ENCODE results near the gene PRUNE2. TPM values are rescaled to one million over a fixed set of nuclear protein-coding genes. Genes with fewer than 3 reads are reported as not detected.

The PRUNE2 gene
- total RNA-seq, 2 experiments from 2014 or later: not detected

DNA sequence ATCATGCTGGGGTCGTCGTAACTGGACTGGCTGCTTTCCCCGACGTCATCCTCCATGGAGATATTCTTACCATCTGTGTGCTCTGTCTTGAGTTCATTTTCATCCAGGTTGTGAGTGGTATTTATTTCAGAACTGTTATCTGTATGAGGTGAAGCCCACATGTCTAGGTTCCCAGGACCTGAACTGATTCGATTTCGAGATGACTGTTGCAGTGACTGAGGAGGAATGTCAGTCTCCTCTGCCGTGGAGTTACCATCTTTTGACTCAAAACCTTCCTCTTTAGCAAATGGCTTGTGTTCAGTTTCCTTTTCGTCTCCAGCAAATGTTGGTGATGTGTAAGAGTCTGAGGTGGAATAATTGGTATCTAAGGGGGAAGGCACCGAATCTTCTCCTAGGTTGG is 196.9 kb downstream of the PRUNE2 start:
- H3K4me3 Mint-ChIP-seq: no peak overlapping the region
- H3K4me3 ChIP-seq (ENCODE audit: low read length): no peak overlapping the region
- no peaks in the 10 kb centered on the region for H3K36me3 ChIP-seq (ENCODE audit: insufficient read depth, low read length)
- peaks cover 69% of the 10 kb centered on the region for H3K27me3 Mint-ChIP-seq
- H3K4me1 Mint-ChIP-seq (ENCODE audit: low read depth): peaks cover 5% of the 10 kb centered on the region
- H3K36me3 Mint-ChIP-seq (ENCODE audit: low read depth): no peaks in the 10 kb centered on the region
- H3K27ac ChIP-seq (ENCODE audit: low read depth in 1 of 2, low read length in 2 of 2): no peak overlapping the region
- H3K9me3 ChIP-seq (ENCODE audit: control insufficient read depth in 1 of 2, insufficient read depth in 1 of 2, low read length in 2 of 2): no peaks in the 10 kb centered on the region
- CTCF ChIA-PET: no interaction called here
- peaks cover 3% of the 10 kb centered on the region for H3K4me1 ChIP-seq (ENCODE audit: insufficient read depth, low read length)
- no peaks in the 10 kb centered on the region for H3K9me3 Mint-ChIP-seq
- H3K27ac Mint-ChIP-seq: no peak overlapping the region
- intact Hi-C loops (cut with DNase I, micrococcal nuclease): no loop called here
- H3K27me3 ChIP-seq (ENCODE audit: control insufficient read depth in 1 of 2, insufficient read depth in 2 of 2, low read length in 2 of 2): peaks cover 6 to 8% of the 10 kb centered on the region in 2 experiments
- no peak for ATAC-seq (ENCODE audit: poor library complexity)
- POLR2A ChIA-PET: no interaction called here
- no peak for DNase-seq
- TF ChIP-seq, protein P1, sequence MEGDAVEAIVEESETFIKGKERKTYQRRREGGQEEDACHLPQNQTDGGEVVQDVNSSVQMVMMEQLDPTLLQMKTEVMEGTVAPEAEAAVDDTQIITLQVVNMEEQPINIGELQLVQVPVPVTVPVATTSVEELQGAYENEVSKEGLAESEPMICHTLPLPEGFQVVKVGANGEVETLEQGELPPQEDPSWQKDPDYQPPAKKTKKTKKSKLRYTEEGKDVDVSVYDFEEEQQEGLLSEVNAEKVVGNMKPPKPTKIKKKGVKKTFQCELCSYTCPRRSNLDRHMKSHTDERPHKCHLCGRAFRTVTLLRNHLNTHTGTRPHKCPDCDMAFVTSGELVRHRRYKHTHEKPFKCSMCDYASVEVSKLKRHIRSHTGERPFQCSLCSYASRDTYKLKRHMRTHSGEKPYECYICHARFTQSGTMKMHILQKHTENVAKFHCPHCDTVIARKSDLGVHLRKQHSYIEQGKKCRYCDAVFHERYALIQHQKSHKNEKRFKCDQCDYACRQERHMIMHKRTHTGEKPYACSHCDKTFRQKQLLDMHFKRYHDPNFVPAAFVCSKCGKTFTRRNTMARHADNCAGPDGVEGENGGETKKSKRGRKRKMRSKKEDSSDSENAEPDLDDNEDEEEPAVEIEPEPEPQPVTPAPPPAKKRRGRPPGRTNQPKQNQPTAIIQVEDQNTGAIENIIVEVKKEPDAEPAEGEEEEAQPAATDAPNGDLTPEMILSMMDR (IDR thresholded peaks at IDR 0.05): no peak

DNA sequence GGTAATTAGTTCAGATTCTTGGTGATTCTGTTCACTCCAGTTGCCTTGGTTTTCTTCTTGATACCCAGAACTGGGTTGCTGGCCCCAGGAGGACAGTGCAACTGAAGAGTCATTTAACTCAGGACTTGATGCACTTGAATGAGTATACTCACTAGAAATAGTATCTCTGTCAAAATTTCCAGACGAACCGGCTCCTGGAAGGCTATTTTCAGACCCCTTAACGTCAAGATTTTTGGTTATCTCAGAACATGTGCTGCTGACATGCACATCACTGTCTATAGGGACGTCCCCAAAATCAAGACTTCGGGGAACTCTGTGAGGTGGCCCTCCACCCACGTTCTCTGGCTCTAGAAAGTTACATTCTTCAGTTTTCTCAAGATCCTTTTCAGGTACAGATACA is 198.4 kb downstream of the PRUNE2 start:
- DNase-seq (no peak), ATAC-seq (ENCODE audit: poor library complexity) (no peak)
- ChIA-PET CTCF (no interaction called here), POLR2A (no interaction called here)
- Histone ChIP-seq H3K9me3 (ENCODE audit: control insufficient read depth in 1 of 2, insufficient read depth in 1 of 2, low read length in 2 of 2) (no peaks in the 10 kb centered on the region), H3K27me3 (ENCODE audit: control insufficient read depth in 1 of 2, insufficient read depth in 2 of 2, low read length in 2 of 2) (peaks cover 6 to 8% of the 10 kb centered on the region in 2 experiments), H3K27ac (ENCODE audit: low read depth in 1 of 2, low read length in 2 of 2) (no peak overlapping the region), H3K36me3 (ENCODE audit: insufficient read depth, low read length) (no peaks in the 10 kb centered on the region), H3K4me3 (ENCODE audit: low read length) (no peak overlapping the region), H3K4me1 (ENCODE audit: insufficient read depth, low read length) (peaks cover 3% of the 10 kb centered on the region)
- Mint-ChIP-seq H3K4me3 (no peak overlapping the region), H3K27ac (no peak overlapping the region), H3K9me3 (no peaks in the 10 kb centered on the region), H3K36me3 (ENCODE audit: low read depth) (no peaks in the 10 kb centered on the region), H3K27me3 (peaks cover 65% of the 10 kb centered on the region), H3K4me1 (ENCODE audit: low read depth) (peaks cover 5% of the 10 kb centered on the region)
- intact Hi-C loops (cut with DNase I, micrococcal nuclease): no loop called here
- TF ChIP-seq, protein P1 (IDR thresholded peaks at IDR 0.05): no peak

DNA sequence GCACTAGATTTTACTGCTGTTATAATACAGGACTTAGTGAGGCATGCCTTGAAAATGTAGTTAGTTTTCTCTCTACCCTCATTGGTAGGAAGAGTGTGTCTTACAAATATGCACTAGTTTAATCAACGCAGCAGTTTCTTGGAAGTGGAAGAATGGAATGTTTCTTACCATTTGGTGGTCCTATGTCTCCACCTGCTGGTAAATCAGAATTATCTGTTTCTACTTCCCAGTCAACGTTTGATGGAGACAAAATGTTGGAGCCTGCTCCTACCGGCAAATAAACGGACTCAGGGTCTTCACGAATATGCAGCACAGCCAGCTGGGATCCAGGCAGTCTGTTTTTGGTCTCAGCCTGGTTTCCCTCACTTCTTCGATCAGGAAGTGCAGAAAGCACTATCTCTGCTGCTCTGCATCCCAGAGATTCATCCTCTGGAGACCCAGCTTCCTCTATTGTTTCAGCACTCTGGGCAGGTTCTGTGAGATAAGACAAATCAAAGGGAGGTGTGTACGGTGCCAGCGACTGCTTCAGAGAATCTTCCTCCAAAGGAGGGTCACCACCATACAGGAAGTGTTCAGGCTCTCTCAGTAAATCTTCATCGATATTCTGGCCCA is 201.2 kb downstream of the PRUNE2 start:
- Histone ChIP-seq H3K4me1 (ENCODE audit: insufficient read depth, low read length) (peaks cover 3% of the 10 kb centered on the region), H3K36me3 (ENCODE audit: insufficient read depth, low read length) (no peaks in the 10 kb centered on the region), H3K4me3 (ENCODE audit: low read length) (no peak overlapping the region), H3K27me3 (ENCODE audit: control insufficient read depth in 1 of 2, insufficient read depth in 2 of 2, low read length in 2 of 2) (peaks cover 5 to 9% of the 10 kb centered on the region in 2 experiments), H3K9me3 (ENCODE audit: control insufficient read depth in 1 of 2, insufficient read depth in 1 of 2, low read length in 2 of 2) (no peaks in the 10 kb centered on the region), H3K27ac (ENCODE audit: low read depth in 1 of 2, low read length in 2 of 2) (no peak overlapping the region)
- DNase-seq (peak in 4 of 14 experiments; percentile 12 to 77 (median 66)), ATAC-seq (ENCODE audit: poor library complexity) (no peak)
- peaks cover 5% of the 10 kb centered on the region for H3K4me1 Mint-ChIP-seq (ENCODE audit: low read depth)
- H3K36me3 Mint-ChIP-seq (ENCODE audit: low read depth): no peaks in the 10 kb centered on the region
- no peak overlapping the region for H3K27ac Mint-ChIP-seq
- ChIA-PET CTCF (interaction anchor here (1.1 to 1.6 kb wide), 2 partner anchors 257 to 300 kb away, joined by 3 to 9 read pairs; no protein-coding TSS in a partner anchor), POLR2A (no interaction called here)
- H3K27me3 Mint-ChIP-seq: peaks cover 48% of the 10 kb centered on the region
- no peak overlapping the region for H3K4me3 Mint-ChIP-seq
- intact Hi-C loops (cut with DNase I, micrococcal nuclease): loop anchor here (1.0 to 5.0 kb wide), 4 partner anchors 257 to 310 kb away; partner anchors contain the start of gene RFK (in 1 of the 2)
- TF ChIP-seq, protein P1 (IDR thresholded peaks at IDR 0.05): peak; percentile 72
- H3K9me3 Mint-ChIP-seq: no peaks in the 10 kb centered on the region
